ENCODE measurements around the gene SYT11. TPM values are rescaled to one million over a fixed set of nuclear protein-coding genes. Genes with fewer than 3 reads are reported as not detected.

SYT11 gene
- total and polyA plus RNA-seq, 9 of the 15 experiments (the other 6 are each of a cell fraction or from before 2014, with no cell fraction given): 0.05 to 0.18 (median 0.11) TPM

DNA sequence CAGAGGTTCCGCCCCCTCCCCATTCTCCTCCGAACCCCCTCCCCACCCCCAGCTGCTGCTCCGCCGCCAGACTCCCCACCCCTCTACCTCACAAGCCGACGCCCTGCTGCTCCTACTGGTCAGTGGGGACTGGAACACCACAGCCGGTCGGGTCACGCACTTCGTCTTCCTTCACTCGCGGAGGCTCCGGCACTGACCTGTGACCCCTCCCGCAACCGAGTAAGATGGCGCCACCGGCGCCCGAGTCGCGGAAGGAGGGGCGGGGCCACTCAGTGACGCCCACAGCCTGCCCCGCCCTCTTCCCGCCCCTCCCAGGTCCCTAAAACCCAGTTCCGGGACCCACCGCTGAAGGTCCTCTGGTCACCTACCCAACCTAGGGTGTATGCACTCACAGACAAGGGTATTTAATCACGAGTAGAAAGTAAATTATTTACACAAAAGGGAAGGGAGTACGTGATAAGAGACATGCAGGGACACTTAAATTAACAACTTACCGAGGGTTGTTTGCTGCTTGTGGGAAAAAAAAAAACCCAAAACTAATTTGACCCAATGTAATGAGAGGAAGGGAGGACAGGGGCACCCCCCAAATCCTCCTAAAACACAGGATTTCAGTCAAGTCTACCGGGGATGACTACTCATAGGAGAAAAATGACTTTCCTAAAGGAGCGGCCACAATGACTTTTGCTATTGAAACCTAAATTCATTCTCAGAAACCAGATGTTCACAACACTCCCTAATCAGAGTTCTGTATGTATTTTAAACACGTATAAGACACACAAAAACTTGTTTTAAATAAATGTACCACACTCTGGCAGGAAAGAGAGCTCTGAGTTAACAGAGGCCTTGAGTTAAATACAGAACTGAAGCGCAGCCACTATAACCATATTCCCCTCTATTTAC is 52.0 kb downstream of the SYT11 start, which contains the start of gene RIT1 (continued):
- TF ChIP-seq REST (IDR thresholded peaks at IDR 0.05; ENCODE audit: borderline replicate concordance): no peak
- no peak for TF ChIP-seq REST (CRISPR knock-in tag; IDR thresholded peaks at IDR 0.05; ENCODE audit: low read depth)
- TF ChIP-seq PYGO2 (tag; IDR thresholded peaks at IDR 0.05): no peak
- no peak for TF ChIP-seq SMAD3 (CRISPR knock-in tag; conservative IDR thresholded peaks at IDR 0.05)
- TF ChIP-seq POLR2H (tag; IDR thresholded peaks at IDR 0.05; ENCODE audit: low read depth): peak; percentile 83
- no peak for TF ChIP-seq PHB (CRISPR knock-in tag; IDR thresholded peaks at IDR 0.05)
- no peak for TF ChIP-seq SP2 (IDR thresholded peaks at IDR 0.05; ENCODE audit: extremely low read depth, low read depth, low read length, poor library complexity, severe bottlenecking)
- no peak; the same call in 1 of the 2 replicates for TF ChIP-seq EGR1 (conservative IDR thresholded peaks at IDR 0.05)
- TF ChIP-seq ZNF740 (CRISPR knock-in tag; IDR thresholded peaks at IDR 0.05): no peak
- no peak for TF ChIP-seq ZNF740 (tag; IDR thresholded peaks at IDR 0.05)
- no peak for TF ChIP-seq TCF7L2 (IDR thresholded peaks at IDR 0.05; ENCODE audit: low read depth, low read length)
- no peak for TF ChIP-seq MXD1 (CRISPR knock-in tag; IDR thresholded peaks at IDR 0.05; ENCODE audit: borderline replicate concordance, poor library complexity, severe bottlenecking)
- no peak for TF ChIP-seq CTCFL (IDR thresholded peaks at IDR 0.05; ENCODE audit: borderline replicate concordance, insufficient read depth, low read depth, low read length, poor library complexity, severe bottlenecking)
